ENCODE results near the gene CLDN6. TPM values are rescaled to one million over a fixed set of nuclear protein-coding genes. Genes with fewer than 3 reads are reported as not detected.

Gene CLDN6
- polyA plus RNA-seq, 1 experiment: 0.07 TPM

- no peaks in the 10 kb centered on the region; the same call in 1 of the 2 replicates for H3K9me3 ChIP-seq (ENCODE audit: control insufficient read depth, insufficient read depth, low read length)
- ChIA-PET POLR2A (no interaction called here), CTCF (interaction anchor here (3.4 kb wide), 1 partner anchor 18 kb away, joined by 26 read pairs; no protein-coding TSS in a partner anchor)
- H3K4me3 ChIP-seq (ENCODE audit: low read depth, low read length): no peak overlapping the region
- no peak for TF ChIP-seq CTCF (IDR thresholded peaks at IDR 0.05; ENCODE audit: low read depth, low read length)
- H3K27ac ChIP-seq (ENCODE audit: low read depth, low read length): no peak overlapping the region
- H3K27me3 ChIP-seq (ENCODE audit: control insufficient read depth, insufficient read depth, low read length): peaks cover 53% of the 10 kb centered on the region
- no peak for DNase-seq (ENCODE audit: low read depth, low spot score)
These were observed 32.0 kb upstream of the CLDN6 start for GRCh38 chr16:3049921-3050481.

- no peak overlapping the region for H3K4me3 ChIP-seq (ENCODE audit: low read depth, low read length)
- DNase-seq (ENCODE audit: low read depth, low spot score): no peak
- TF ChIP-seq CTCF (IDR thresholded peaks at IDR 0.05; ENCODE audit: low read depth, low read length): no peak
- ChIA-PET POLR2A (interaction anchor here (0.9 to 1.7 kb wide), 2 partner anchors 18 to 103 kb away, joined by 4 to 5 read pairs; partner anchors contain the start of gene IL32), CTCF (interaction anchor here (1.4 to 3.4 kb wide), 2 partner anchors 11 to 15 kb away, joined by 7 to 26 read pairs; no protein-coding TSS in a partner anchor)
- peaks cover 62% of the 10 kb centered on the region for H3K27me3 ChIP-seq (ENCODE audit: control insufficient read depth, insufficient read depth, low read length)
- H3K9me3 ChIP-seq (ENCODE audit: control insufficient read depth, insufficient read depth, low read length): no peaks in the 10 kb centered on the region; the same call in 1 of the 2 replicates
- H3K27ac ChIP-seq (ENCODE audit: low read depth, low read length): no peak overlapping the region
These were observed 29.4 kb upstream of the CLDN6 start for GRCh38 chr16:3047387-3047720.

GRCh38 chr16:3046641-3047386, 28.8 kb upstream of the CLDN6 start:
- peaks cover 62% of the 10 kb centered on the region for H3K27me3 ChIP-seq (ENCODE audit: control insufficient read depth, insufficient read depth, low read length)
- no peak overlapping the region for H3K27ac ChIP-seq (ENCODE audit: low read depth, low read length)
- H3K4me3 ChIP-seq (ENCODE audit: low read depth, low read length): no peak overlapping the region
- ChIA-PET CTCF (interaction anchor here (3.4 kb wide), 1 partner anchor 15 kb away, joined by 26 read pairs; no protein-coding TSS in a partner anchor), POLR2A (interaction anchor here (1.7 kb wide), 1 partner anchor 104 kb away, joined by 4 read pairs; no protein-coding TSS in a partner anchor)
- DNase-seq (ENCODE audit: low read depth, low spot score): no peak
- TF ChIP-seq CTCF (IDR thresholded peaks at IDR 0.05; ENCODE audit: low read depth, low read length): no peak
- no peaks in the 10 kb centered on the region; the same call in 1 of the 2 replicates for H3K9me3 ChIP-seq (ENCODE audit: control insufficient read depth, insufficient read depth, low read length)

GRCh38 chr16:3045758-3046640, 28.0 kb upstream of the CLDN6 start, which contains the start of gene MMP25:
TSS of gene MMP25 (plus strand) at chr16:3046561. CDS start at chr16:3046918, 357 bp downstream.
- no peak within 1 kb of the TSS for H3K27ac ChIP-seq (ENCODE audit: low read depth, low read length)
- POLR2A ChIA-PET: interaction anchor here (1.1 kb wide), 2 partner anchors 25 to 83 kb away, joined by 3 to 4 read pairs; no protein-coding TSS in a partner anchor
- H3K27me3 ChIP-seq (ENCODE audit: control insufficient read depth, insufficient read depth, low read length): peaks cover 60% of the 10 kb centered on the region
- TF ChIP-seq CTCF (IDR thresholded peaks at IDR 0.05; ENCODE audit: low read depth, low read length): no peak
- no peak for DNase-seq (ENCODE audit: low read depth, low spot score)
- CTCF ChIA-PET: interaction anchor here (2.2 kb wide), 1 partner anchor 13 kb away, joined by 7 read pairs; no protein-coding TSS in a partner anchor
- H3K9me3 ChIP-seq (ENCODE audit: control insufficient read depth, insufficient read depth, low read length): no peaks in the 10 kb centered on the region; the same call in 1 of the 2 replicates
- H3K4me3 ChIP-seq (ENCODE audit: low read depth, low read length): peak within 1 kb of the TSS; percentile 50
